ENCODE results near the gene CSNK1G1.

DNA sequence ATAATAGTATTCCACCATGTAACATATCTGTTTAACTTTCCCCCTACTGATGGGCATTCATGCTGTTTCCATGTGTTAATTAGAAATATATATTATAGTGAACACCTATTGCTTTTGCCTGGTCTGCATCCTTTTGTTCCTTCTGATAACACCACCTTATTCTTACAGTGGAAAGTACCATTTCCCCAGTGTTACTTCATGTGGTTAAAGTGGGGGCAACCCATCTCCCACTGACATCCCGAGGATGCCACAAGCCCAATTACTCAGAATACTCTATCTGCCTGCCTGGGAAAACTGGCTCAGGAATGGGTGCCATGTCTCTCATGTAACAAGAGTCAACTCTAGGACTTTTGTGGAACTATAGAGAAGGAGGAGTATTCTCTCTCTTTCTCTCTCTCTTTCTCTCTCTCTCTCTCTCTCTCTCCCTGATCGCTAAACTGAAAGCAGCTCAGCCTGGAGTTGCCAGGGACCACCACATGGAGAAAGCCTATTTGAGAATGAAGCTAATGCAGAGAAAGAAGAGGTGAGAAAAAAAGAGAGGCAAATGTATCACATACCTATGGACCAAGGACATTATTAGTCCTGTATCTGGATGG lies 126.7 kb downstream of the CSNK1G1 start:
- TF ChIP-seq, protein P1, sequence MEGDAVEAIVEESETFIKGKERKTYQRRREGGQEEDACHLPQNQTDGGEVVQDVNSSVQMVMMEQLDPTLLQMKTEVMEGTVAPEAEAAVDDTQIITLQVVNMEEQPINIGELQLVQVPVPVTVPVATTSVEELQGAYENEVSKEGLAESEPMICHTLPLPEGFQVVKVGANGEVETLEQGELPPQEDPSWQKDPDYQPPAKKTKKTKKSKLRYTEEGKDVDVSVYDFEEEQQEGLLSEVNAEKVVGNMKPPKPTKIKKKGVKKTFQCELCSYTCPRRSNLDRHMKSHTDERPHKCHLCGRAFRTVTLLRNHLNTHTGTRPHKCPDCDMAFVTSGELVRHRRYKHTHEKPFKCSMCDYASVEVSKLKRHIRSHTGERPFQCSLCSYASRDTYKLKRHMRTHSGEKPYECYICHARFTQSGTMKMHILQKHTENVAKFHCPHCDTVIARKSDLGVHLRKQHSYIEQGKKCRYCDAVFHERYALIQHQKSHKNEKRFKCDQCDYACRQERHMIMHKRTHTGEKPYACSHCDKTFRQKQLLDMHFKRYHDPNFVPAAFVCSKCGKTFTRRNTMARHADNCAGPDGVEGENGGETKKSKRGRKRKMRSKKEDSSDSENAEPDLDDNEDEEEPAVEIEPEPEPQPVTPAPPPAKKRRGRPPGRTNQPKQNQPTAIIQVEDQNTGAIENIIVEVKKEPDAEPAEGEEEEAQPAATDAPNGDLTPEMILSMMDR (conservative IDR thresholded peaks at IDR 0.05; ENCODE audit: low read depth, low read length): no peak
- TF ChIP-seq EZH2 (IDR thresholded peaks at IDR 0.05; ENCODE audit: borderline replicate concordance, low read depth, low read length, poor library complexity, severe bottlenecking): no peak
